GM12872 (cell line): ENCODE data around the gene TRHDE.

ENCODE experiments used
- TF ChIP-seq, protein P1 (sequence below): IDR thresholded peaks from 3 replicates; pipeline ENCODE4 v1.5.1; 2011; ENCODE audit warnings: low read depth, mild to moderate bottlenecking, low read length, moderate library complexity; ENCODE audit not compliant: insufficient read depth

Gene TRHDE

DNA sequence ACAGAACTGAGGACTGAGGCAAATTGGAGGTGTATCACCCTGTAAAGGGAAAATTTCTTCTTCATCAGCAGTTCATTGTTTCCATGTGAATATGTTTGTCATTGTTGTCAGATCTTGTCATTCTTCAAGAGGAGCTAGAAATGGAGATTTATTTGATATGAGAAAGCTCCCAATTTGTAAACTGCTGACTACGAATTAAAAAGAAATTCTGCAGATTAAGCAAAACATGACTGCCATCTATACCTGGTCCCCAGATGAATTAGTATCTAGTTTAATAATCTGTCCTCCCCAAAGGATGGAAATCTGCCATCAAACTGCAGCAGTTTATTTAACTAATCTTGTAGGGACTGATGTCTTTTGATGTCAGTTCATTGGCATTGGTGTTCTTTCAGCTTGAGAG, 162.8 kb downstream of the TRHDE start:
- TF ChIP-seq, protein P1, sequence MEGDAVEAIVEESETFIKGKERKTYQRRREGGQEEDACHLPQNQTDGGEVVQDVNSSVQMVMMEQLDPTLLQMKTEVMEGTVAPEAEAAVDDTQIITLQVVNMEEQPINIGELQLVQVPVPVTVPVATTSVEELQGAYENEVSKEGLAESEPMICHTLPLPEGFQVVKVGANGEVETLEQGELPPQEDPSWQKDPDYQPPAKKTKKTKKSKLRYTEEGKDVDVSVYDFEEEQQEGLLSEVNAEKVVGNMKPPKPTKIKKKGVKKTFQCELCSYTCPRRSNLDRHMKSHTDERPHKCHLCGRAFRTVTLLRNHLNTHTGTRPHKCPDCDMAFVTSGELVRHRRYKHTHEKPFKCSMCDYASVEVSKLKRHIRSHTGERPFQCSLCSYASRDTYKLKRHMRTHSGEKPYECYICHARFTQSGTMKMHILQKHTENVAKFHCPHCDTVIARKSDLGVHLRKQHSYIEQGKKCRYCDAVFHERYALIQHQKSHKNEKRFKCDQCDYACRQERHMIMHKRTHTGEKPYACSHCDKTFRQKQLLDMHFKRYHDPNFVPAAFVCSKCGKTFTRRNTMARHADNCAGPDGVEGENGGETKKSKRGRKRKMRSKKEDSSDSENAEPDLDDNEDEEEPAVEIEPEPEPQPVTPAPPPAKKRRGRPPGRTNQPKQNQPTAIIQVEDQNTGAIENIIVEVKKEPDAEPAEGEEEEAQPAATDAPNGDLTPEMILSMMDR: no peak

DNA sequence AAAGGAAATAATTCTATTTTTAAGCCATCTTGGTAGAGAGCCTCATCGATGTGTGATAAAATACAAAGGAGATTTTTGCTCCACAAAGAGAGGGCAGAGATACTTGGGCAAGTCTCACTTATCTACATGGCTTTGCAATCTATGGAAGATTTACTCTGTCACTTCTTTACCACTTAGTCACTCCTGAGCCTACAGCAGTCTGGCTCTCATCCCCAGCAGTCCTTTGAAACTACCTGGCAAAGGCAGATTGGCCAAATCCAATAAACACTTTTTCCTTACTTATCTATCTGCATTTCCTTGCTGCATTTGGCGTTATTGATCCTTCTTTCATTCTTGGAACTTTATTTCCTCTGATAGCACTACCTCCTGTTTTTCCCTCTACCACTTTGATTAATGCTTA, 170.0 kb downstream of the TRHDE start:
- TF ChIP-seq, protein P1: no peak

DNA sequence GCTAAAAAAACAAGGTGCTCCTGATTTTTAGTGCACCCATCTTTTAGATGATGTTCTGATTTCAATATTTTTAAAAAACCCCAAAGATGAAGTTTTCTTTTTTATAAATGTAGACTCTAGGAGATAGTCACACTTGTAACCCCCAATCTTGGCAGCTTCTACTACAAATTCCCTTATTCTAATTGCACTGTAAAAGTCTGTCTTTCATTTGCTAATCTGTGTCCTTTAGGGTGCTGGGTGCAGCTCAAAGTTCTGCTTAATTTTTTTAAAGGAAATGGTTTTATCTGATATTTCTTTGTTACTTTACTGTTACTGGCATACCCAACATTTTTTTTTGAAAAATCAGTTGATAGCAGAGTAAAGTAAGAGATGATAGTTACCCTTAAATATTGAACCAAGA, 172.0 kb downstream of the TRHDE start:
- TF ChIP-seq, protein P1: no peak

DNA sequence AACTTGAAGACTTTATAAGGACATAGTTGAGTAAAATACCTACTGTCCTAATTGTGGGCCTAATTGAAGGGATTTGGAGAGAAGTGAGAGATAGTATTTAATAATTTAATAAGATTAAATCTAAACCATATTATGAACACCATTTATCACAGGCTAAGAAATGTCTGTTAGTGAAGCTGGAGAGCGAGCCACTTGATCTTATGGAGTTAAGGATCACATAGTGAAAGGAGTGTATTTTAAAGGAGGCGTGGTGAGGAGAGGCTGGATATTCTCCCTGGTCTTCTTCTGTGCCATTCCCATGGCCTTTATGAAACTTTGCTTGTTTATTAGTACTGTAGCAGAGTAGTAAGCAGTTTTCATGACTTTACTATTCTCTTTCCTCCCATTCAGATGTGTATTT, 172.4 kb downstream of the TRHDE start:
- TF ChIP-seq, protein P1: no peak

DNA sequence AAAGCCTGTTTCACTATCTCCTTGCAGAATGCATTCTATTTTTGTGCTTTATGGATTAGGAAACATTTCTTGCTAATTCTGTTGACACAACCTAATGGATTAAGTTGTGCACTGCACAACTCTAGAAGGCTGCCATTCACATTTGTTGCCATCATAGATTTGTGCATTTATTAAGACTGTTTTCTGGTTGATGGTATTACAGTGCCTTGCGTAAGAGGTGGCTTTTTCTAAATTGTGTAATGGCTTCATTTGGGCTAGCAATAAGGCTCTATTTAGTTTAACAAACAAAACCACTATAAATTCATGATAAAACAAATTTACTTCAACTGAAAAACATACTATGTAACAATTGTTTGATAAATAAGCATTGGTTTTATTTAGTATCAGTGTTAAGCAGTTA, 175.9 kb downstream of the TRHDE start:
- TF ChIP-seq, protein P1: no peak

DNA sequence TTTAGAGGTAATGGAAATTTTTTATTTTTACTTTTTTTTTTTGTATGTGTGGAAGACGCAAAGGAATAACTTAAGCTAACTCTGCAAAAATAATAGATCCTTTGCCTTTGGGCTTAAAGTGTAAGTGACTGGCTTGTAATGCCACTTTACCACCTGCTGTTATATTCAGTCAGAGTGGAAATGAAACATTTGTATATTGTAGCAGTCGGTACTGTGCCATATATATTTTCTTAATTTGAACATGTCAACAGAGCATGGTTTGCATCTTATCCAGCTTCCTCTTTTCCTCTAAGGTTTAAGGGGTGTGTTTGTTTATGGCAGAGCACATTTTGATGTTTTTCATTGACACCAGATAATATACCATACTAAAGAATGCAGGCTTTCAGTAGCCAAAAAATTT, 176.6 kb downstream of the TRHDE start:
- TF ChIP-seq, protein P1: no peak

DNA sequence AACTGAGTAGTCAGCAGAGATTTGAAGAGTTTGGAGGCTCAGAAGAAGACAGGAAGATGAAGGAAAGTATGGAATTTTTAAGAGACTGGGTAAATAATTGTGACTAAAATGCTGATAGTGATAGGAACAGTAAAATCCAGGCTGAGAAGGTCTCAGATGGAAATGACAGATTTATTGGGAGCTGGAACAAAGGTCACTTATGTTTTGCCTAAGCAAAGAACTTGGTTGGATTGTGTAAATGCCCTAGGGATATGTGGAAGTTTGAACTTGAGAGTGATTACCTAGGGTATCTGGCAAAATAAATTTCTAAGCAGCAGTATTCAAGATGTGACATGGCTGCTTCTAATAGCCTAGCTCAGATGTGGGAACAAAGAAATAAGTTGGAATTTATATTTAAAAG, 180.9 kb downstream of the TRHDE start:
- TF ChIP-seq, protein P1: no peak

DNA sequence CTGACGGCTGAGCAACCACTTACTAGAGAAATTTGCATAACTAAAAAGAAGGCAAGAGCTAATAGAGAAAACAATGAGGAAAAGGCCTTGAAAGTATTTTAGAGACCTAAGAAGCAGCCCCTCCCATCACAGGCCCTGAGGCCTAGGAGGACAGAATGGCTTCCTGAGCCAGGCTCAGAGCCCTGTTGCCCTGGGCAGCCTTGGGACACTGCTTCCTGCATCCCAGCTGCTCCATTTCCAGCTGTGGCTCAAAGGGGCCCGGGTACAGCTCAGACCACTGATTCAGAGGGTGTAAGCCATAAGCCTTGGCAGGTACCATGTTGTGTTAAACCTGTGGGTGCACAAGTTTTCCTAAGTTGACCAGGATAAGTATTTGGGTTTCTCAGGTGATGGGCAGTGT, 181.4 kb downstream of the TRHDE start:
- TF ChIP-seq, protein P1: no peak
